HUES48 (cell line): Measurements from ENCODE around the gene OTUD3.
"Not testable (repeated sequence)": the region's sequence is repeated elsewhere in the genome, so short reads cannot be mapped to it uniquely, and the experiment has no call there.

Experiments
- H3K27ac ChIP-seq: one replicate; pipeline ENCODE4 v1.7.0; 2013; ENCODE audit warnings: low read depth, low read length, inconsistent platforms
- H3K27me3 ChIP-seq: 2 replicates; pipeline ENCODE4 v1.6.1; 2013; ENCODE audit warnings: mild to moderate bottlenecking, low read length; ENCODE audit not compliant: control insufficient read depth, insufficient read depth
- H3K36me3 ChIP-seq: 2 replicates; pipeline ENCODE4 v1.6.1; 2013; ENCODE audit warnings: low read length; ENCODE audit not compliant: control insufficient read depth, insufficient read depth
- H3K4me1 ChIP-seq: 2 replicates; pipeline ENCODE4 v1.6.1; 2013; ENCODE audit warnings: mild to moderate bottlenecking, low read length; ENCODE audit not compliant: control insufficient read depth, insufficient read depth
- H3K4me3 ChIP-seq: 2 replicates; pipeline ENCODE4 v1.5.1; 2013; ENCODE audit warnings: mild to moderate bottlenecking, low read depth, low read length
- H3K9ac ChIP-seq: 2 replicates; pipeline ENCODE4 v1.6.1; 2013; ENCODE audit warnings: mild to moderate bottlenecking, low read depth, low read length, moderate library complexity
- H3K9me3 ChIP-seq: 2 replicates; pipeline ENCODE4 v1.6.1; 2013; ENCODE audit warnings: low read length; ENCODE audit not compliant: control insufficient read depth, insufficient read depth

OTUD3 gene, protein sequence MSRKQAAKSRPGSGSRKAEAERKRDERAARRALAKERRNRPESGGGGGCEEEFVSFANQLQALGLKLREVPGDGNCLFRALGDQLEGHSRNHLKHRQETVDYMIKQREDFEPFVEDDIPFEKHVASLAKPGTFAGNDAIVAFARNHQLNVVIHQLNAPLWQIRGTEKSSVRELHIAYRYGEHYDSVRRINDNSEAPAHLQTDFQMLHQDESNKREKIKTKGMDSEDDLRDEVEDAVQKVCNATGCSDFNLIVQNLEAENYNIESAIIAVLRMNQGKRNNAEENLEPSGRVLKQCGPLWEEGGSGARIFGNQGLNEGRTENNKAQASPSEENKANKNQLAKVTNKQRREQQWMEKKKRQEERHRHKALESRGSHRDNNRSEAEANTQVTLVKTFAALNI

DNA sequence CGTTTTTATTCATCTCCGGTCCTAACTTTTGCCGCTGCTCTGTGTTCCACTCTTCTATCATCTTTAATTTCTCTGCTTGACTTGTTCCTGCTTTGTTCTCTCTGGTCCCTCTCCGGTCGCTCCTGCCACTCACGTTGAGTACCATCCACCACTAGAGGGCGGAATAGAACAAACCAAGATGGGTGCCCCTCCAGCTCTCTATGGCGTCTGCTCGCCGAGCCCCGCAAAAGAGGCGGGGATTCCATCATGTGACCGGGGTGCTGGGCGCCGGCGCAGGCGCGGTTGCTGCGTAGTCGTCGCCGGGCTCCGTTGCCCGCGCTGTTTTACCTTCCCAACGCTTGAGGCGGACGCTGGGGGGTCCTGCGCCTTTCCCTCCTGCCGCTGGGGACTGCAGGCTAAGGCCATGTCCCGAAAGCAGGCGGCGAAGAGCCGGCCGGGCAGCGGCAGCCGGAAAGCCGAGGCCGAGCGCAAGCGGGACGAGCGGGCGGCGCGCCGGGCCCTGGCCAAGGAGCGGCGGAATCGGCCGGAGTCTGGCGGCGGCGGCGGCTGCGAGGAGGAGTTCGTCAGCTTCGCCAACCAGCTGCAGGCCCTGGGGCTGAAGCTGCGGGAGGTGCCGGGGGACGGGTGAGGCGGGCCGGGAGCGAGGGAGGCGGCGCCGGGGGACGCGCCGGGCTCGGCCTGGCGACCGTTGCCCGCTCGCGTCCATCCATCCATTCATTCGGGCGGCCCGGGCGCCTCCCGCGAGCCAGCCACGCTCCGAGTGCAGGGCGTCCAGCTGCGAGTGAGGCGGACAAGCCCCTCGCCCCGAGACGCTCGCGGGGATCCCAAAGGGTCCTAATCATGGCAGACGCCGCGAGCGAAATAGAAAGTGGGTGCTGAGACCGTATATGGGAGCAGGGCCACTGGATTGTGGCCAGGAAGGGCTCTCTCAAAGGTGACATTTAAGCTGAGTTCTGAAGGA lies at the start of gene OTUD3:
OTUD3 (plus strand) TSS at position 285 of the 961 bp plus-strand sequence; CDS start at position 404, 119 bp downstream.
- H3K36me3 ChIP-seq, result no peaks in the 10 kb centered on the region
- no peaks in the 10 kb centered on the region for H3K27me3 ChIP-seq
- peak within 1 kb of the TSS; percentile 79 for H3K9ac ChIP-seq
- H3K4me3 ChIP-seq, result peak within 1 kb of the TSS; percentile 96
- no peaks in the 10 kb centered on the region for H3K9me3 ChIP-seq
- H3K27ac ChIP-seq, result peak within 1 kb of the TSS; percentile 88
- H3K4me1 ChIP-seq, result peaks cover 4% of the 10 kb centered on the region; the same call in 1 of the 2 replicates

DNA sequence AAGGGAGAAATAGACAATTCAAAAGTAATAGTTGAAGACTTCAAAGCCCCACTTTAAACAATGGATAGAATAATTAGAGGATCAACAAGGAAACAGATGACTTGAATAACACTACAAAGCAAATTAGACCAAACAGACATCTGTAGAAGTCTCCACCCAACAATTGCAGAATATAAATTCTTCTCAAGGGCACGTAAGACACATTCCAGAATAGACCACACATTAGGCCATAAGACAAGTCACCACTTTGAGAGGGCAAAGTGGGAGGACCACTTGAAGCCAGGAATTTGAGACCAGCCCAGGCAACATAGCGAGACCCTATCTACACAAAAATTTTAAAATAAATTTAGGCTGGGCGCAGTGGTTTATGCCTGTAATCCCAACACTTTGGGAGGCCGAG lies 46.6 kb upstream of the OTUD3 start:
- no peak overlapping the region for H3K9ac ChIP-seq
- no peaks in the 10 kb centered on the region for H3K9me3 ChIP-seq
- H3K36me3 ChIP-seq, result no peaks in the 10 kb centered on the region
- no peak overlapping the region for H3K4me3 ChIP-seq
- no peak overlapping the region for H3K27ac ChIP-seq
- H3K27me3 ChIP-seq, result no peaks in the 10 kb centered on the region
- no peaks in the 10 kb centered on the region for H3K4me1 ChIP-seq

DNA sequence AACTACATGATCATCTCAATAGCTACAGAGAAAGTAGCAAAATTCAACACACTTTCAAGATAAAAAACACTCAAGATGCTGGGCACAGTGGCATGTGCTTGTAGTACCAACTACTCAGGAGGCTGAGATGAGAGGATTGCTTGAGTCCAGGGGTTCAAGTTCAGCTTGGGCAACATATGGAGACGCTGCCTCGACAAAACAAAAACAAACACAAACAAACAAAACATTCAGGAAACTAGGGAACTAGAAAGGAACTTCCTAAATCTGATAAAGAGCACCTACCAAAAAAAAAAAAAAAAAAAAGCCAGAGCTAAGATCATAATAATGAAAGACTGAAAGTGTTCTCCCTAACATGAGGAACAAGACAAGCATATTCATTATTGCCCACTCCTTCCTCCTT lies 44.3 kb upstream of the OTUD3 start:
- Histone ChIP-seq H3K9ac (no peak overlapping the region), H3K4me3 (no peak overlapping the region), H3K27ac (no peak overlapping the region), H3K27me3 (no peaks in the 10 kb centered on the region), H3K4me1 (no peaks in the 10 kb centered on the region), H3K36me3 (no peaks in the 10 kb centered on the region), H3K9me3 (no peaks in the 10 kb centered on the region)

DNA sequence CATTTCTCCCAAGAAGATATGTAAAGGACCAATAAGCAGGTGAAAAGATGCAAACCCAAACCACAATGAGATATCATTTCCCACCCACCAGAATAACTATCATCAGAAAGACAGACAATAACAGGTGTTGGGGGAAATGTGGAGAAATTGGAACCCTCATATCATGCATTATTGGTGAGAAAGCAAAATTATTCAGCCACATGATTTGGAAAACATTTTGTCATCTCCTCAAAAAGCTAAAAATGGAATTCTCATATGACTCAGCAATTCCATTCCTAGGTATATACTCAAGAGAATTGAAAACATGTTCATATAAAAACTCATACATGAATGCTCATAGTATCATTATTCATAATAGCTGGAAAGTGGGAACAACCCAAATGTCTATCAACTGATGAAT lies 42.0 kb upstream of the OTUD3 start:
- H3K9ac ChIP-seq, result no peak overlapping the region
- H3K27ac ChIP-seq, result no peak overlapping the region
- H3K27me3 ChIP-seq, result no peaks in the 10 kb centered on the region
- H3K4me3 ChIP-seq, result no peak overlapping the region
- no peaks in the 10 kb centered on the region for H3K4me1 ChIP-seq
- H3K36me3 ChIP-seq, result no peaks in the 10 kb centered on the region
- no peaks in the 10 kb centered on the region for H3K9me3 ChIP-seq

DNA sequence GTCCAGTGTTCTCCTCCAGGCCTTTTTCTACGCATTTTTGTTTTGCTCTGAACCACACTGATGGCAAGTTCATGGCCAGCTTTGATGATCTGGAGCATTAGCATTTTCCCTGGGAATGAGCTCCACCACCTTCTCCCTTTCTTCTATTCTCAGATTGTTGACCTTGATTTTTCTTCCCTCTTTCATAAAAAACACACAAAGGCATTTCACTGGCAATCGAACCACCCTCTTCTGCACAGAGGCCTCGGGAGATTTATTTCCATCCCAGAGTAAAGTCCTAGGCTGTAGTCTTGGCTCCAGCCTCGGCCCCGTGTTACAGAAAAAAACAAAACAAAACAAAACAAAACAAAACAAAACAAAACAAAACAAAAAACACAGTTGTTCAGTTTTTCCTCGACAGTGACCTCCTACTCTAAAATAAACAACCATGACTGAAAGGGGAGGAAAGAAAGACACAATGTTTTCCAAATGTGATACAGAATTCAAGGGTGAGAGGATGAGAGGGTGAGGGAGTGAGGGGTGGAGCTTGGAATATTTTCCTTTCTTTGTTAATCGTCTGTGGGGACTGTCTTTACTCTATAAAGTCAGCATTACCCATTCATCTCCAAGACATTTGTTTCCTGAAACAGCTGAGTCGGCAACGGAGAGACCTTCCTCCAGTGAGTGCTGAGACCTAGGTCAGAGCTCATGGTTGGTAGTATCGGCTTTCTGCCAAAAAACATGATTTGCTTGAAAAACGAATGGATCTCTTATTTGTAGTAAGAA lies 37.3 kb upstream of the OTUD3 start:
- H3K27me3 ChIP-seq, result no peaks in the 10 kb centered on the region
- no peaks in the 10 kb centered on the region for H3K4me1 ChIP-seq
- no peaks in the 10 kb centered on the region for H3K9me3 ChIP-seq
- no peak overlapping the region for H3K4me3 ChIP-seq
- no peaks in the 10 kb centered on the region for H3K36me3 ChIP-seq
- no peak overlapping the region for H3K27ac ChIP-seq
- H3K9ac ChIP-seq, result no peak overlapping the region

DNA sequence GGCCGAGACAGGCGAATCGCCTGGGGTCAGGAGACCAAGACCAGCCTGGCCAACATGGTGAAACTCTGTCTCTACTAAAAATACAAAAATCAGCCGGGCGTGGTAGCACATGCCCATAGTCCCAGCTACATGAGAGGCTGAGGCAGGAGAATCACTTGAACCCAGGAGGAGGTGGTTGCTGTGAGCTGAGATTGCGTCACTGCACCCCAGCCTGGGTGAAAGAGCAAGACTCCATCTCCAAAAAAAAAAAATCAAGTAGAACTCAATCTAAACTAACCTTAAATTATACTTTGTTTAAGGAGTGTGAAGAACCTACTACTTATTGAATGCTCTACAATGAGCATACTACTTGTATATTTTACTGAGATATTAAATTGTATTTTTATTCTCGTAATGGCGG lies 36.6 kb upstream of the OTUD3 start:
- no peak overlapping the region for H3K4me3 ChIP-seq
- H3K4me1 ChIP-seq, result no peaks in the 10 kb centered on the region
- H3K27me3 ChIP-seq, result no peaks in the 10 kb centered on the region
- H3K27ac ChIP-seq, result no peak overlapping the region
- H3K36me3 ChIP-seq, result no peaks in the 10 kb centered on the region
- H3K9ac ChIP-seq, result no peak overlapping the region
- H3K9me3 ChIP-seq, result no peaks in the 10 kb centered on the region

DNA sequence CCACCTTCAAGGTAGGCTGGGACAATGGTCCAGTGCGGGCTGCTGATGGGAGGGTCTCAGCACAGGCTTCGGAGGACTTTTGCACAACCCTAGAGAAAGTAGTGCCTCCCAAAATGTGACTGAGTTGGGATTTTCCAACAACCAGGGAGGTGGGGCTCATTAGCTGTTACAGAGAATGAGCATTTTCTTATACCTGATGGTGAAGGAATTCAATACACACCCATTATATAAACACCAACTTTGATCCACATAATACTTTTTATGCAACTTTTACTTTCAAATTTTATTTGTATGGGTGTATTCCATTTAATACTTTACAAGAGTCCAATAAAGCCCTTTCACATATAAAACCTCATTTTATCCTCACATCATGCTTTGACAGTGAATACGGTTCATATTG lies 35.9 kb upstream of the OTUD3 start:
- no peaks in the 10 kb centered on the region for H3K9me3 ChIP-seq
- H3K27me3 ChIP-seq, result no peaks in the 10 kb centered on the region
- H3K4me1 ChIP-seq, result no peaks in the 10 kb centered on the region
- no peak overlapping the region for H3K4me3 ChIP-seq
- no peaks in the 10 kb centered on the region for H3K36me3 ChIP-seq
- no peak overlapping the region for H3K9ac ChIP-seq
- no peak overlapping the region for H3K27ac ChIP-seq

DNA sequence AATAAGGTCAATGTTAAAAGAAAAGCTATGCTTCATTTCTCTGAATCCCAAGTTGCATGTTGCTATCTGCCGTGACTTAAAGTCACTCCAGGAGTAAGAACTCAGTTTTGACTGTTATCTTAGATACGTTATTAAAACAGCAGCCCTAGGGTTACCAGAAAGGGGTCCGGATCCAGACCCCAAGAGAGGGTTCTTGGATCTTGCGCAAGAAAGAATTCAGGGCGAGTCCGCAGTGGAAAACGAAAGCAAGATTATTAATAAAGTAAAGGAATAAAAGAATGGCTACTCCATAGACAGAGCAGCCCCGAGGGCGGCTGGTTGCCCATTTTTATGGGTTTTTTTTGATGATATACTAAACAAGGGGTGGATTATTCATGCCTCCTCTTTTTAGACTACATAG lies 34.9 kb upstream of the OTUD3 start:
- H3K4me3 ChIP-seq, H3K9me3 ChIP-seq, H3K36me3 ChIP-seq, H3K27me3 ChIP-seq, H3K9ac ChIP-seq, H3K27ac ChIP-seq, H3K4me1 ChIP-seq: not testable (repeated sequence)

DNA sequence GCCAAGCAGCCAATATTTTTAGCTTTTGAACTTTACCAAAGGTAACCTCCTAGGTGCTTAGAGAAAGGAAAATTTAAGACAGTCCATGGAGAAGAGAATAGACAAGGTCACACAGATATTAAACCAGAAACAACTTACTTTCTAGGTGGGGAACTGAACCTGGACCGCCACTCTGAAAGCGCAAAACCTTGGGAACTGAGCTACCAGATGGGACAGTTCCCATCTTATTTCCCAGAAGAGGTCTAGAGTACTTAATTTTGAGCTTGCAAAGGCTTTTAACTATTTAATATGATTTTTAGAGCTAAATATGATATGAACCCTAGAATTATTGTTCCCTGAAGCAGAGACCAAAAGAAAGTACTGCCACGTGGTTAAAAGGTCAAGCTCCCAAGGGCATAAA lies 32.9 kb upstream of the OTUD3 start:
- not testable (repeated sequence) for H3K36me3 ChIP-seq, H3K27me3 ChIP-seq, H3K9ac ChIP-seq

DNA sequence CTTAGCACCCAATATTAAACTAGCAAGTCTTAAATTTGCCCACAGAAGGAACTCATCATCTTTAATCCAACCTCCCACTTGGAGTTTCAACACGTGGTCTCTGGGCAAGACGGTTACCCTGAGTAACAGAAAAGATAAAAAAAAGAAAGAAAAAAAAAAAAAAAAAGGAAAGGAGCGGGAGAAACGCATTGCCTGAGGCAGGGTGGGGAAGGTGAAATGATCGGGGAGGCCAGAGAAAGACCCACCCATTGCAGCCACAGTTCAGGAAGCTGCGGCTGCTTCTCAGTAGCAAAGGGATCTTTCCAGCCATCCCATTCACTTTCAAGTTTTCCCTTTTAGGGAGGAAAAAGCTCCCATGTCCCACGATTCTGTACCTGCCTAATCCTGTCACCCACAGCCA lies 32.0 kb upstream of the OTUD3 start:
- H3K9ac ChIP-seq, result no peak overlapping the region
- H3K4me1 ChIP-seq, result no peaks in the 10 kb centered on the region
- H3K27ac ChIP-seq, result no peak overlapping the region
- no peaks in the 10 kb centered on the region for H3K9me3 ChIP-seq
- H3K36me3 ChIP-seq, result no peaks in the 10 kb centered on the region
- no peak overlapping the region for H3K4me3 ChIP-seq
- no peaks in the 10 kb centered on the region for H3K27me3 ChIP-seq

More for the DNA sequence above, 32.9 kb upstream of the OTUD3 start:
- not testable (repeated sequence) for H3K9me3 ChIP-seq, H3K4me3 ChIP-seq, H3K27ac ChIP-seq, H3K4me1 ChIP-seq
